ENCODE results near the gene C22orf23. TPM values are rescaled to one million over a fixed set of nuclear protein-coding genes. Genes with fewer than 3 reads are reported as not detected.

C22orf23 gene
- total and polyA plus RNA-seq, 10 of the 15 experiments (the other 5 are each of a cell fraction or from before 2014, with no cell fraction given): 0.04 to 0.38 (median 0.11) TPM; not detected in 5

DNA sequence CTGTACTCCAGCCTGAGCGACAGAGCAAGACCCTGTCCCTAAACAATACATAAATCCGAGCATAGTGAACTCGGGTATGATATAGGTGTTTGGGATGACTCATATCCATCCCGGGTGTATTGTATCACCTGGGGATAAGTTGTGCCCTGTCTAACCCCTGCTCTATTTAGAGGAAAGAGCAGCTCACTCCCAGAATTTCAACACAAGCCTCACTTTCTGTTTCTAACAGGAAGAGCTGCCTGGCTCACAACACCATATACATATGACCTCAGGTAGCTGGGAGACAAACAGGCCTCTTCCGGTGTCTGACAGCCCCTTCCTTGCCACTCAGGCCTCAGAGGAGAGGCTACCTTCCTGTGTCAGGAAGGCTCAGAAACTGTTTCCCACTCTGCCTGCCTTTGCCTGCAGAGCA lies 57.2 kb downstream of the C22orf23 start (continued):
- TF ChIP-seq, protein P1, sequence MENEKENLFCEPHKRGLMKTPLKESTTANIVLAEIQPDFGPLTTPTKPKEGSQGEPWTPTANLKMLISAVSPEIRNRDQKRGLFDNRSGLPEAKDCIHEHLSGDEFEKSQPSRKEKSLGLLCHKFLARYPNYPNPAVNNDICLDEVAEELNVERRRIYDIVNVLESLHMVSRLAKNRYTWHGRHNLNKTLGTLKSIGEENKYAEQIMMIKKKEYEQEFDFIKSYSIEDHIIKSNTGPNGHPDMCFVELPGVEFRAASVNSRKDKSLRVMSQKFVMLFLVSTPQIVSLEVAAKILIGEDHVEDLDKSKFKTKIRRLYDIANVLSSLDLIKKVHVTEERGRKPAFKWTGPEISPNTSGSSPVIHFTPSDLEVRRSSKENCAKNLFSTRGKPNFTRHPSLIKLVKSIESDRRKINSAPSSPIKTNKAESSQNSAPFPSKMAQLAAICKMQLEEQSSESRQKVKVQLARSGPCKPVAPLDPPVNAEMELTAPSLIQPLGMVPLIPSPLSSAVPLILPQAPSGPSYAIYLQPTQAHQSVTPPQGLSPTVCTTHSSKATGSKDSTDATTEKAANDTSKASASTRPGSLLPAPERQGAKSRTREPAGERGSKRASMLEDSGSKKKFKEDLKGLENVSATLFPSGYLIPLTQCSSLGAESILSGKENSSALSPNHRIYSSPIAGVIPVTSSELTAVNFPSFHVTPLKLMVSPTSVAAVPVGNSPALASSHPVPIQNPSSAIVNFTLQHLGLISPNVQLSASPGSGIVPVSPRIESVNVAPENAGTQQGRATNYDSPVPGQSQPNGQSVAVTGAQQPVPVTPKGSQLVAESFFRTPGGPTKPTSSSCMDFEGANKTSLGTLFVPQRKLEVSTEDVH (IDR thresholded peaks at IDR 0.05; ENCODE audit: low read depth, partially characterized antibody): no peak
- TF ChIP-seq TBL1XR1 (IDR thresholded peaks at IDR 0.05; ENCODE audit: low read depth, low read length): no peak
- TF ChIP-seq, protein P2, sequence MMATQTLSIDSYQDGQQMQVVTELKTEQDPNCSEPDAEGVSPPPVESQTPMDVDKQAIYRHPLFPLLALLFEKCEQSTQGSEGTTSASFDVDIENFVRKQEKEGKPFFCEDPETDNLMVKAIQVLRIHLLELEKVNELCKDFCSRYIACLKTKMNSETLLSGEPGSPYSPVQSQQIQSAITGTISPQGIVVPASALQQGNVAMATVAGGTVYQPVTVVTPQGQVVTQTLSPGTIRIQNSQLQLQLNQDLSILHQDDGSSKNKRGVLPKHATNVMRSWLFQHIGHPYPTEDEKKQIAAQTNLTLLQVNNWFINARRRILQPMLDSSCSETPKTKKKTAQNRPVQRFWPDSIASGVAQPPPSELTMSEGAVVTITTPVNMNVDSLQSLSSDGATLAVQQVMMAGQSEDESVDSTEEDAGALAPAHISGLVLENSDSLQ (IDR thresholded peaks at IDR 0.05): peak; percentile 83
- TF ChIP-seq YY1 (IDR thresholded peaks at IDR 0.05; ENCODE audit: low read depth, low read length): no peak
- TF ChIP-seq, protein P3, sequence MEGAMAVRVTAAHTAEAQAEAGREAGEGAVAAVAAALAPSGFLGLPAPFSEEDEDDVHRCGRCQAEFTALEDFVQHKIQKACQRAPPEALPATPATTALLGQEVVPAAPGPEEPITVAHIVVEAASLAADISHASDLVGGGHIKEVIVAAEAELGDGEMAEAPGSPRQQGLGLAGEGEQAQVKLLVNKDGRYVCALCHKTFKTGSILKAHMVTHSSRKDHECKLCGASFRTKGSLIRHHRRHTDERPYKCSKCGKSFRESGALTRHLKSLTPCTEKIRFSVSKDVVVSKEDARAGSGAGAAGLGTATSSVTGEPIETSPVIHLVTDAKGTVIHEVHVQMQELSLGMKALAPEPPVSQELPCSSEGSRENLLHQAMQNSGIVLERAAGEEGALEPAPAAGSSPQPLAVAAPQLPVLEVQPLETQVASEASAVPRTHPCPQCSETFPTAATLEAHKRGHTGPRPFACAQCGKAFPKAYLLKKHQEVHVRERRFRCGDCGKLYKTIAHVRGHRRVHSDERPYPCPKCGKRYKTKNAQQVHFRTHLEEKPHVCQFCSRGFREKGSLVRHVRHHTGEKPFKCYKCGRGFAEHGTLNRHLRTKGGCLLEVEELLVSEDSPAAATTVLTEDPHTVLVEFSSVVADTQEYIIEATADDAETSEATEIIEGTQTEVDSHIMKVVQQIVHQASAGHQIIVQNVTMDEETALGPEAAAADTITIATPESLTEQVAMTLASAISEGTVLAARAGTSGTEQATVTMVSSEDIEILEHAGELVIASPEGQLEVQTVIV (IDR thresholded peaks at IDR 0.05; ENCODE audit: borderline replicate concordance, partially characterized antibody): no peak
- TF ChIP-seq, protein P4, sequence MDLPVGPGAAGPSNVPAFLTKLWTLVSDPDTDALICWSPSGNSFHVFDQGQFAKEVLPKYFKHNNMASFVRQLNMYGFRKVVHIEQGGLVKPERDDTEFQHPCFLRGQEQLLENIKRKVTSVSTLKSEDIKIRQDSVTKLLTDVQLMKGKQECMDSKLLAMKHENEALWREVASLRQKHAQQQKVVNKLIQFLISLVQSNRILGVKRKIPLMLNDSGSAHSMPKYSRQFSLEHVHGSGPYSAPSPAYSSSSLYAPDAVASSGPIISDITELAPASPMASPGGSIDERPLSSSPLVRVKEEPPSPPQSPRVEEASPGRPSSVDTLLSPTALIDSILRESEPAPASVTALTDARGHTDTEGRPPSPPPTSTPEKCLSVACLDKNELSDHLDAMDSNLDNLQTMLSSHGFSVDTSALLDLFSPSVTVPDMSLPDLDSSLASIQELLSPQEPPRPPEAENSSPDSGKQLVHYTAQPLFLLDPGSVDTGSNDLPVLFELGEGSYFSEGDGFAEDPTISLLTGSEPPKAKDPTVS (IDR thresholded peaks at IDR 0.05; ENCODE audit: low read depth, low read length): no peak
- no peak for TF ChIP-seq PML (IDR thresholded peaks at IDR 0.05; ENCODE audit: low read length)
- TF ChIP-seq TAF1 (IDR thresholded peaks at IDR 0.05; ENCODE audit: borderline replicate concordance, low read depth, low read length): no peak
- TF ChIP-seq, protein P5, sequence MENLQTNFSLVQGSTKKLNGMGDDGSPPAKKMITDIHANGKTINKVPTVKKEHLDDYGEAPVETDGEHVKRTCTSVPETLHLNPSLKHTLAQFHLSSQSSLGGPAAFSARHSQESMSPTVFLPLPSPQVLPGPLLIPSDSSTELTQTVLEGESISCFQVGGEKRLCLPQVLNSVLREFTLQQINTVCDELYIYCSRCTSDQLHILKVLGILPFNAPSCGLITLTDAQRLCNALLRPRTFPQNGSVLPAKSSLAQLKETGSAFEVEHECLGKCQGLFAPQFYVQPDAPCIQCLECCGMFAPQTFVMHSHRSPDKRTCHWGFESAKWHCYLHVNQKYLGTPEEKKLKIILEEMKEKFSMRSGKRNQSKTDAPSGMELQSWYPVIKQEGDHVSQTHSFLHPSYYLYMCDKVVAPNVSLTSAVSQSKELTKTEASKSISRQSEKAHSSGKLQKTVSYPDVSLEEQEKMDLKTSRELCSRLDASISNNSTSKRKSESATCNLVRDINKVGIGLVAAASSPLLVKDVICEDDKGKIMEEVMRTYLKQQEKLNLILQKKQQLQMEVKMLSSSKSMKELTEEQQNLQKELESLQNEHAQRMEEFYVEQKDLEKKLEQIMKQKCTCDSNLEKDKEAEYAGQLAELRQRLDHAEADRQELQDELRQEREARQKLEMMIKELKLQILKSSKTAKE (IDR thresholded peaks at IDR 0.05; ENCODE audit: low read depth, poor library complexity, severe bottlenecking): no peak
- no peak for TF ChIP-seq SMAD5 (IDR thresholded peaks at IDR 0.05; ENCODE audit: low read depth)
- no peak for TF ChIP-seq BCL11A (IDR thresholded peaks at IDR 0.05; ENCODE audit: low read depth, low read length)
- no peak for TF ChIP-seq HCFC1 (IDR thresholded peaks at IDR 0.05; ENCODE audit: low read length)
- TF ChIP-seq RCOR1 (conservative IDR thresholded peaks at IDR 0.05; ENCODE audit: low read depth, low read length): no peak
- no peak; the same call in 1 of the 2 replicates for TF ChIP-seq RUNX3 (IDR thresholded peaks at IDR 0.05; ENCODE audit: low read length)
- no peak for TF ChIP-seq EED (IDR thresholded peaks at IDR 0.05; ENCODE audit: low read depth)
- TF ChIP-seq TARDBP (IDR thresholded peaks at IDR 0.05; ENCODE audit: borderline replicate concordance): no peak
- TF ChIP-seq RBBP5 (conservative IDR thresholded peaks at IDR 0.05): no peak
- TF ChIP-seq CHD4 (IDR thresholded peaks at IDR 0.05): no peak
- no peak for TF ChIP-seq RELA (IDR thresholded peaks at IDR 0.05; ENCODE audit: borderline replicate concordance, partially characterized antibody)
- TF ChIP-seq GATAD2B (conservative IDR thresholded peaks at IDR 0.05; ENCODE audit: low read depth): 0 out of 2 replicates have a peak, but pooled peaks have one; percentile 26
- TF ChIP-seq MEF2B (IDR thresholded peaks at IDR 0.05; ENCODE audit: partially characterized antibody, poor library complexity, severe bottlenecking): no peak

All from GM12878 (cell line).